Astrocyte of the cerebellum (primary cell): ENCODE data around the gene EML1.

Experiments
- DNase-seq: peaks from one replicate; pipeline ENCODE4 v3.0.0-alpha.2; 2011; ENCODE audit warnings: low read depth
- H3K4me3 ChIP-seq: 2 replicates; pipeline ENCODE4 v1.5.1; 2011; ENCODE audit warnings: mild to moderate bottlenecking, low read depth, low read length, moderate library complexity
- in situ Hi-C: cut with HindIII; loops from 2 replicates; pipeline ENCODE4 v1.10.0; 2017; ENCODE audit warnings: low sequenced_read_pairs
- TF ChIP-seq, protein P1 (sequence below): IDR thresholded peaks from 2 replicates; pipeline ENCODE4 v1.5.1; 2012; ENCODE audit warnings: low read length, low read depth, moderate library complexity, mild to moderate bottlenecking; ENCODE audit errors: missing control alignments

EML1 gene

DNA sequence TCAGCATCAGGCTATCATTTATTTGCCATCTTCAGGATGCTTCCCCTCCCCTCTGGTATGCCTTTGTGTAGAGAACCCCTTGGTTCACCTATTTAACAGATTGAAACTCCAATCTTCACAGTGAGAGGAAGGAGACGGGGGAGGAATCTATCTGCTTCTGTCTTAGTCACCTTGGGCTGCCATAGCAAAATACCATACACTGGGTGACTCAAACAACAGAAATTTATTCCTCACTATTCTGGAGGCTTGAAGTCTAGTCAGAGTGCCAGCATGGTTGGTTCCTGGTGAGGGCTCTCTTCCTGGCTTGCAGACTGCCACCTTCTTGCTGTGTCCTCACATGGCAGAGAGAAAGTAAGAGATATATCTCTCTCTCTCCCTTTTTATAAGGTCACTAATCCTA, 13.5 kb upstream of the EML1 start:
- no peak overlapping the region for H3K4me3 ChIP-seq
- no peak for DNase-seq
- in situ Hi-C loops = no loop called here
- TF ChIP-seq, protein P1, sequence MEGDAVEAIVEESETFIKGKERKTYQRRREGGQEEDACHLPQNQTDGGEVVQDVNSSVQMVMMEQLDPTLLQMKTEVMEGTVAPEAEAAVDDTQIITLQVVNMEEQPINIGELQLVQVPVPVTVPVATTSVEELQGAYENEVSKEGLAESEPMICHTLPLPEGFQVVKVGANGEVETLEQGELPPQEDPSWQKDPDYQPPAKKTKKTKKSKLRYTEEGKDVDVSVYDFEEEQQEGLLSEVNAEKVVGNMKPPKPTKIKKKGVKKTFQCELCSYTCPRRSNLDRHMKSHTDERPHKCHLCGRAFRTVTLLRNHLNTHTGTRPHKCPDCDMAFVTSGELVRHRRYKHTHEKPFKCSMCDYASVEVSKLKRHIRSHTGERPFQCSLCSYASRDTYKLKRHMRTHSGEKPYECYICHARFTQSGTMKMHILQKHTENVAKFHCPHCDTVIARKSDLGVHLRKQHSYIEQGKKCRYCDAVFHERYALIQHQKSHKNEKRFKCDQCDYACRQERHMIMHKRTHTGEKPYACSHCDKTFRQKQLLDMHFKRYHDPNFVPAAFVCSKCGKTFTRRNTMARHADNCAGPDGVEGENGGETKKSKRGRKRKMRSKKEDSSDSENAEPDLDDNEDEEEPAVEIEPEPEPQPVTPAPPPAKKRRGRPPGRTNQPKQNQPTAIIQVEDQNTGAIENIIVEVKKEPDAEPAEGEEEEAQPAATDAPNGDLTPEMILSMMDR = no peak

DNA sequence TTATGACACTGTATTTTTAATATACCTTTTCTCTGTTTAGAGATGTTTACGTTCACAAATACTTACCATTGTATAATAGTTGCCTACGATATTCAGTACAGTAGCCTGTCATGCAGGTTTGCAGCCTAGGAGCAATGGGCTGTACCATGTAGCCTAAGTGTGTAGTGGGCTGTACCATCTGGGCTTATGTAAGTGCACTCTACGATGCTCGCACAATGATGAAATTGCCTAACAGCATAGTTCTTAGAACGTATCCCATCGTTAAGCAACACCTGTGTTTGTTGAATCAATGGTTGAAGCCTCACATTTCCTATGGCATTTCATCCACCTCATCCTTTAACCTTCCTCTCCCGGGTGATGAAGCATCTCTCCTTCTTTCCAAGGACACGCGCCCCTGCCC, 12.5 kb upstream of the EML1 start:
- in situ Hi-C loops = no loop called here
- H3K4me3 ChIP-seq = no peak overlapping the region
- DNase-seq = no peak
- TF ChIP-seq, protein P1 = no peak

DNA sequence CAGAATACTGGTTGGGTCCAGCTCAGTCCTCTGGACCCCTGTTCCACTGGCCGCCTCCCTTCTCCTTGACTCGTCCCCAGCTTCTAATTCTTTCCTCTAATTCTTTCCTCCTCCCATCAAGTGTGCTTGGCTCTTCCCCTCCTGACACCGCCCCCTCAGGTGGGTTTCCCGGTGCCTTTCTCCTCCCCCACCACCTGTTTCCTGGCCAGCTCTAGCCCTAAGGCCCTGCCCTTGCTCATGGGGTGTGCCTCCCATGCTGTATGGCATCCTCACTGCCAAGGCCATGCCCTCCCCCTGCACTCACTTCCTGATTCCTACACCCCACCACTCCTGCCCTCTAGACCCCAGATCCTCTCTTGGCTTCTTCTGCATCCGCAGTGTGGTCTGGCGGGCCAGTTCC, 12.1 kb upstream of the EML1 start:
- TF ChIP-seq, protein P1 = no peak
- in situ Hi-C loops = no loop called here
- no peak overlapping the region for H3K4me3 ChIP-seq
- no peak for DNase-seq

DNA sequence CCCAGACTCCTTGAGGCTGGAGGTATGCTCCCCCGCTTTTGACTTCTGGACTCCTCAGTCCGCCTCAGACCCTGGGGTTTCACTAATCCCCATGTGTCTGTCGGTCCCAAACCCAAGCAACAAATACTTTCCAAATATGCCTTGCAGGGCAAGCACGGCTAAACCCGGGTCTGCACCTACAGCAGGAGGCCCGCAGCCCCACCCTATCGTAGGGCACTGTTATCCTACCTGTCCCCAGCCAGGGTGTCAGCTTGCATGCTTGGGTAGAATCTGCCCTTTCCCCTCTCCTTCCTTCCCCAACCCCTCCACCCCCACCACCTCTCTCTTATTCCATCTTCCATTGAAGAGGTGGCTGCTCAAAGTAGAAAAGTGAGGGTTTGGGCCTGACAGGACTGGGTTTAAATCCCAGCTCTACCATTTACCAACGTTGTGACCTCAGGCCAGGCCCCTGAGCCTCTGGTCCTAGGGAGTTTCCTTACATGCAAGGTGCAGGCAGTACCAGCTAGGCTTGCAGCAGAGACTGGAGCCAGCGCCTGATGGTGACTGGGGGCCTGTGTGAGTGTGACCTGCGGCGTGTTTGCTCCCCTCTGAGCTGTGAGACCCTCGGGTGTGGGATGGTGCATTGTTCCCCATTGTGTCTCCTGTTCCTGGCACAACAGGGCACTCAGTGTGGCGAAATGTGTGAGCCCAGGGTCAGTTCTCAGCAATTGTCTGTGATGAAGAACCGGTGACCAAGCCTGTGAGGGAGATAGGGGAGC, 11.2 kb upstream of the EML1 start:
- H3K4me3 ChIP-seq = no peak overlapping the region
- DNase-seq = no peak
- TF ChIP-seq, protein P1 = no peak
- in situ Hi-C loops = no loop called here

DNA sequence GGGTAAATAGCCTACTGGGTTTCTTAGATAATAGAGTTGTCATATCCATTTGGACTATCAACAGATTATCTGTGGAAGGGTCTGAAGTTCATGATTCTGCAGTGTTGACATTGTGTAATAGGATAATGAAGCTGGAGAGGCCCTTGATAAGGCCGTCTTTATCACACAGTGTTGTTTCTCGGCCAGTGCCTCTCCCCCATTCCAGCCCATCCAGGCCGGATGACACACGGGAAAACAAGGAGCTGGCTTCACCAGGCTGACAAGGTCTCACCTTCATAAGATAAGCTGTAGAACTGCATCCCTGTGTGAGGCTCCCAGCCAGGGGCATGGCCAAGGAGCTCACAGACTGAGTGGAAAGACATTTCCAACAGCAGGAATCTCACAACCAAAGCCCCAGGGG, 8.7 kb upstream of the EML1 start:
- in situ Hi-C loops = no loop called here
- H3K4me3 ChIP-seq = no peak overlapping the region
- TF ChIP-seq, protein P1 = no peak
- no peak for DNase-seq

DNA sequence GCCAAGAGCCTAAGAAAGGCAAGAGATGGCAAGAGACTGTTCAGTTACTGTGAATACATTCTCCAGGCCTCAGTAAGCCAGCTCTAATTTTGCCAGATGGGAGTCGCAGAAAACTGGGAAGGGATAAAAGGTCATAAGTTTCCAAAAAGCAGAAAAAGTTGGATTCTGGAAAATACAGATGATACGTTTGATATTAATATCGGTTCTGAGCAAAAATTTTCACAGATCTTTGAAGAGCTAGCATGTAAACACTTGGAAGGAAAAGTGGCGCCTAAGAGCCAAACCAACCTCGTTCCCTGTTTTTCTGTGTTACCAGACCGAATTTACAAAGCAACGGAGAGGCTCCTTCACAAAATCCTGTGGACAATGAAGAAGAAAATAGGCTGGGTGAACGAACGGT, 7.8 kb upstream of the EML1 start:
- no peak for DNase-seq
- in situ Hi-C loops = no loop called here
- TF ChIP-seq, protein P1 = no peak
- H3K4me3 ChIP-seq = no peak overlapping the region

DNA sequence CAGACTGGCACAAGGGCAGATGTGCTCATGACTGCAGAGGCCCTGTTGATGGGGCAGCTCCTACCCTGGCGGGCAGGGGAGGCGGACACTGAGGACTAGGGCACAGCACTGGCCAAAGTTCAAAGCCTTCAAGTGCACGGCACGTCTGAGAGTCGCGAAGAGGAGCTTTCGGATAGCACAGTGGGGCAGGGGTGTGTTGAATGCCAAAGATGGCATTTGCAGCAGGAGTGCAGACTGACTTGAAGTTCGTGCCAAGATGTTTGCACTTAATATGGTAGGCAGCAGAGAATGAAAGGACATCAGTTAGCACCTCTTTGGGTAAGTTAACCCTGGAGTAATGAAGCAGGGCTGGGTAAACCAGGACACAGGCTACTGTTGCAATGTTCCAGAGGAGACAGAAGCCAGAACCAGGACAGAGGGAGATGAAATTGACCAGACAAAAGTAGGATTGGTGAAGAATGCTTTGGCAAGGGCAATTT, 6.7 kb upstream of the EML1 start:
- no peak overlapping the region for H3K4me3 ChIP-seq
- no peak for DNase-seq
- in situ Hi-C loops = no loop called here
- TF ChIP-seq, protein P1 = no peak
